ENCODE results near the gene UVRAG.

The UVRAG gene

DNA sequence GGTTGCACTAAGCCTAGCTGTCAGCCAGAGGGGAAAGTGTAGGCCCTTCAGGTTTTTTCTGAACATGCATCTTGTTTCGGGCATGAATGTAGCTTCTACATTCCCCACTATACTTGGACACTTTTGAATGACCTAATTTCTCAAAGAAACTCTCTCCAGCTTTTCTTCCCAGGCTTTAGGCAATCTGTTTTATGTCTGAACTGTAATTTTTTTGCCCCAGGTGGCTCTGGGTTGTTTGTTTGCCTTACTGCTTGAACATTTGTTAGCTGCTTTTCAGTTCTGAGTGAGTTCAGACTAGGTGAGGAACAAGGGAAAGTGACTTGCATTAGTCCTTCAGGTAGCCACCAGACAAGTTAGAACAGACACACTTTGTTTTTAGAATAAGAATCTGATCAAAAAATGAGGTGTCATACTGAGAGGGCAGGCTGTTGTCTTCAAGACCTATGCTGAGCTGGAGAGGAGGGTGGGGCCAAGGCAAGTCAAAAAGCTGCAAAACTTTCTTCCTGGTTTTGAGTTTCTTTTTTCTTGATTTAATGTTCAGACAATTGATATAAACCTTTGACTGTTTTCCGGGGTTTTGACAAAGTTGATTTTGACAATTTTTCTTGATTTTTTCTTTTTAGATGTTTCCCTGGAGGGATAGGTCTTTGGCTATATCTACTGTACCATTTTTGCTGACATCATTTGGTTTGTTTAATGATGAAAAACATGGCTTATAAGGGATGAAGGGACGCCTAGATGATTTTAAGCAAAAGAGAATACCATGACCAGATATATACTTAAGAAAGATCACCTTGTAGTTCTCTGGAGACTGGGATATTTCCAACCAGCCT, 208.4 kb downstream of the UVRAG start:
- H3K36me3 ChIP-seq (ENCODE audit: insufficient read depth, low read length), result no peaks in the 10 kb centered on the region
- H3K27me3 ChIP-seq (ENCODE audit: control insufficient read depth, insufficient read depth, low read length), result no peaks in the 10 kb centered on the region
- no peak overlapping the region for H3K4me2 ChIP-seq (ENCODE audit: low read length)
- peaks cover 19% of the 10 kb centered on the region for H3K4me1 ChIP-seq (ENCODE audit: control insufficient read depth, insufficient read depth, low read length)
- H3K9me3 ChIP-seq (replicated peaks; ENCODE audit: low read length), result no peaks in the 10 kb centered on the region
- H3K4me3 ChIP-seq (ENCODE audit: low read length), result no peak overlapping the region
- no peak overlapping the region for H3K9ac ChIP-seq (ENCODE audit: low read depth, low read length)

DNA sequence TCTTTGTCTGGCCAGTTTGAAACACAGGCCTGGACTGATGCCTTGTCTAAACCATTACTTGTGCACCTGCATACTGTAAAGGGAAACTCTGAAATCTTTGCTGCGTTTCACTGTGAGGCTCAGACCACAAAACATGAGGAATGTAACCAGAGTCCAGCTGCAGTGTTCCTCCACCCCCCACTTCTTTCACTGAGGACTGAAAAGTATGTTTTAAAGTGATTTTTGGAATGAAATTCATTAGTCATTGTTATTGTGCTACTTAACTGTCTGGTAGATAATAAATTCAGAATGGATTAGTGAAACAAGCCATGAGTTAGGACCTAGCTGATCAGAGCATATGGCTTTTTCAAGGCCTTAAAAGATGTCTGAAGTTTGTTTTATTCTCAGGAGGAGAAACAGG, 210.1 kb downstream of the UVRAG start:
- H3K9ac ChIP-seq (ENCODE audit: low read depth, low read length), result no peak overlapping the region
- peaks cover 28% of the 10 kb centered on the region for H3K4me1 ChIP-seq (ENCODE audit: control insufficient read depth, insufficient read depth, low read length)
- no peaks in the 10 kb centered on the region for H3K36me3 ChIP-seq (ENCODE audit: insufficient read depth, low read length)

GRCh38 chr11:76025817-76026216, 210.8 kb downstream of the UVRAG start:
- Histone ChIP-seq H3K4me3 (ENCODE audit: low read length) (no peak overlapping the region), H3K4me1 (ENCODE audit: control insufficient read depth, insufficient read depth, low read length) (peaks cover 34% of the 10 kb centered on the region), H3K9me3 (replicated peaks; ENCODE audit: low read length) (no peaks in the 10 kb centered on the region), H3K9ac (ENCODE audit: low read depth, low read length) (no peak overlapping the region), H3K4me2 (ENCODE audit: low read length) (peak overlapping the region; percentile 37), H3K27me3 (ENCODE audit: control insufficient read depth, insufficient read depth, low read length) (no peaks in the 10 kb centered on the region), H3K36me3 (ENCODE audit: insufficient read depth, low read length) (no peaks in the 10 kb centered on the region)

More for the DNA sequence above, 210.1 kb downstream of the UVRAG start:
- Histone ChIP-seq H3K9me3 (replicated peaks; ENCODE audit: low read length) (no peaks in the 10 kb centered on the region), H3K4me2 (ENCODE audit: low read length) (peak overlapping the region; percentile 37), H3K4me3 (ENCODE audit: low read length) (no peak overlapping the region), H3K27me3 (ENCODE audit: control insufficient read depth, insufficient read depth, low read length) (no peaks in the 10 kb centered on the region)

GRCh38 chr11:76026281-76026680, 211.3 kb downstream of the UVRAG start:
- H3K4me2 ChIP-seq (ENCODE audit: low read length), result no peak overlapping the region
- H3K4me3 ChIP-seq (ENCODE audit: low read length), result no peak overlapping the region
- H3K9ac ChIP-seq (ENCODE audit: low read depth, low read length), result no peak overlapping the region
- H3K36me3 ChIP-seq (ENCODE audit: insufficient read depth, low read length), result no peaks in the 10 kb centered on the region
- no peaks in the 10 kb centered on the region for H3K9me3 ChIP-seq (replicated peaks; ENCODE audit: low read length)
- H3K4me1 ChIP-seq (ENCODE audit: control insufficient read depth, insufficient read depth, low read length), result peaks cover 39% of the 10 kb centered on the region
- H3K27me3 ChIP-seq (ENCODE audit: control insufficient read depth, insufficient read depth, low read length), result no peaks in the 10 kb centered on the region

GRCh38 chr11:76026862-76027261, 211.9 kb downstream of the UVRAG start:
- Histone ChIP-seq H3K36me3 (ENCODE audit: insufficient read depth, low read length) (no peaks in the 10 kb centered on the region), H3K9ac (ENCODE audit: low read depth, low read length) (no peak overlapping the region), H3K9me3 (replicated peaks; ENCODE audit: low read length) (no peaks in the 10 kb centered on the region), H3K4me2 (ENCODE audit: low read length) (no peak overlapping the region), H3K27me3 (ENCODE audit: control insufficient read depth, insufficient read depth, low read length) (no peaks in the 10 kb centered on the region), H3K4me1 (ENCODE audit: control insufficient read depth, insufficient read depth, low read length) (peaks cover 43% of the 10 kb centered on the region), H3K4me3 (ENCODE audit: low read length) (no peak overlapping the region)

GRCh38 chr11:76030286-76030685, 215.3 kb downstream of the UVRAG start:
- Histone ChIP-seq H3K4me3 (ENCODE audit: low read length) (no peak overlapping the region), H3K4me1 (ENCODE audit: control insufficient read depth, insufficient read depth, low read length) (peaks cover 34% of the 10 kb centered on the region), H3K36me3 (ENCODE audit: insufficient read depth, low read length) (no peaks in the 10 kb centered on the region), H3K27me3 (ENCODE audit: control insufficient read depth, insufficient read depth, low read length) (no peaks in the 10 kb centered on the region), H3K9ac (ENCODE audit: low read depth, low read length) (peak overlapping the region; percentile 11), H3K9me3 (replicated peaks; ENCODE audit: low read length) (no peaks in the 10 kb centered on the region), H3K4me2 (ENCODE audit: low read length) (peak overlapping the region; percentile 63)

- Histone ChIP-seq H3K4me3 (ENCODE audit: low read length) (no peak overlapping the region), H3K9ac (ENCODE audit: low read depth, low read length) (peak overlapping the region; percentile 31), H3K36me3 (ENCODE audit: insufficient read depth, low read length) (no peaks in the 10 kb centered on the region), H3K4me1 (ENCODE audit: control insufficient read depth, insufficient read depth, low read length) (peaks cover 27% of the 10 kb centered on the region), H3K27me3 (ENCODE audit: control insufficient read depth, insufficient read depth, low read length) (no peaks in the 10 kb centered on the region), H3K9me3 (replicated peaks; ENCODE audit: low read length) (no peaks in the 10 kb centered on the region), H3K4me2 (ENCODE audit: low read length) (peak overlapping the region; percentile 49)
Measured at GRCh38 chr11:76030968-76031590, 216.1 kb downstream of the UVRAG start.

- Histone ChIP-seq H3K36me3 (ENCODE audit: insufficient read depth, low read length) (no peaks in the 10 kb centered on the region), H3K9ac (ENCODE audit: low read depth, low read length) (no peak overlapping the region), H3K27me3 (ENCODE audit: control insufficient read depth, insufficient read depth, low read length) (no peaks in the 10 kb centered on the region), H3K4me1 (ENCODE audit: control insufficient read depth, insufficient read depth, low read length) (peaks cover 35% of the 10 kb centered on the region), H3K4me3 (ENCODE audit: low read length) (no peak overlapping the region), H3K9me3 (replicated peaks; ENCODE audit: low read length) (no peaks in the 10 kb centered on the region), H3K4me2 (ENCODE audit: low read length) (no peak overlapping the region)
Measured at GRCh38 chr11:76033699-76034098, 218.7 kb downstream of the UVRAG start.

- Histone ChIP-seq H3K9ac (ENCODE audit: low read depth, low read length) (no peak overlapping the region), H3K4me2 (ENCODE audit: low read length) (no peak overlapping the region), H3K4me1 (ENCODE audit: control insufficient read depth, insufficient read depth, low read length) (peaks cover 27% of the 10 kb centered on the region), H3K4me3 (ENCODE audit: low read length) (no peak overlapping the region), H3K27me3 (ENCODE audit: control insufficient read depth, insufficient read depth, low read length) (no peaks in the 10 kb centered on the region), H3K9me3 (replicated peaks; ENCODE audit: low read length) (no peaks in the 10 kb centered on the region), H3K36me3 (ENCODE audit: insufficient read depth, low read length) (no peaks in the 10 kb centered on the region)
Measured at GRCh38 chr11:76035020-76035419, 220.0 kb downstream of the UVRAG start.

DNA sequence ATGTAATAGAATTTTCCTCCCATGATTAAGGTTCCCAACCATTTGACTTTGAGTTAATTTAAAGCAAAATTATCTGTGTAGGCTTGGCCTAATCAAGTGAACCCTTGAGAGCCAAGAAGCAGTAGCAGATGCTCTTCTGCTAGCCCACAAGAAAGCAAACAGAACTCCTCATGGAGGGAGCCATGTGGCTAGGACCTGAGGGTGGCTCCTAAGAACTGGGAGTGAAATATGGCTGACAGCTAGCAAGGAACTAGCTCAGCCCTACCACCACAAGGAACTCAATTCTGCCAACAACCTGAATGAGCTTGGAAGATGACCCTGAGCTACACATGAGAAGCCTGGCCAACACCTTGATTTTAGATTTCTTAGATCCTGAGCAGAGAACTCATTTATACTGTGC, 223.6 kb downstream of the UVRAG start:
- peaks cover 11% of the 10 kb centered on the region for H3K4me1 ChIP-seq (ENCODE audit: control insufficient read depth, insufficient read depth, low read length)
- H3K4me3 ChIP-seq (ENCODE audit: low read length), result no peak overlapping the region
- no peak overlapping the region for H3K4me2 ChIP-seq (ENCODE audit: low read length)
- no peaks in the 10 kb centered on the region for H3K9me3 ChIP-seq (replicated peaks; ENCODE audit: low read length)
- H3K36me3 ChIP-seq (ENCODE audit: insufficient read depth, low read length), result no peaks in the 10 kb centered on the region
- H3K27me3 ChIP-seq (ENCODE audit: control insufficient read depth, insufficient read depth, low read length), result no peaks in the 10 kb centered on the region
- H3K9ac ChIP-seq (ENCODE audit: low read depth, low read length), result no peak overlapping the region

GRCh38 chr11:76041208-76041607, 226.2 kb downstream of the UVRAG start:
- H3K9ac ChIP-seq (ENCODE audit: low read depth, low read length), result no peak overlapping the region
- H3K4me3 ChIP-seq (ENCODE audit: low read length), result no peak overlapping the region
- no peaks in the 10 kb centered on the region for H3K27me3 ChIP-seq (ENCODE audit: control insufficient read depth, insufficient read depth, low read length)
- H3K4me2 ChIP-seq (ENCODE audit: low read length), result no peak overlapping the region
- H3K9me3 ChIP-seq (replicated peaks; ENCODE audit: low read length), result no peaks in the 10 kb centered on the region
- H3K36me3 ChIP-seq (ENCODE audit: insufficient read depth, low read length), result no peaks in the 10 kb centered on the region
- H3K4me1 ChIP-seq (ENCODE audit: control insufficient read depth, insufficient read depth, low read length), result peaks cover 11% of the 10 kb centered on the region
